ENCODE results near the gene PPP2R5E. TPM values are rescaled to one million over a fixed set of nuclear protein-coding genes. Genes with fewer than 3 reads are reported as not detected.
A peak's percentile ranks its signal among the peaks of the same experiment; 100 is the strongest.

PPP2R5E gene
- total and polyA plus RNA-seq, 7 experiments from 2014 or later: 29.2 to 47.8 (median 37.5) TPM

- ChIA-PET POLR2A (no interaction called here), CTCF (no interaction called here)
- Histone ChIP-seq H3K27ac (ENCODE audit: low read depth, low read length) (no peak overlapping the region), H3K4me3 (ENCODE audit: low read length) (no peak overlapping the region), H3K4me1 (ENCODE audit: control insufficient read depth in 2 of 2, insufficient read depth in 2 of 2, low read length in 2 of 2) (peaks cover 11 to 20% of the 10 kb centered on the region in 2 donors), H3K36me3 (ENCODE audit: control insufficient read depth in 2 of 3, insufficient read depth in 3 of 3, low read length in 3 of 3) (peaks cover 0 to 5% (median 0%) of the 10 kb centered on the region in 3 experiments), H3K27me3 (ENCODE audit: control insufficient read depth in 2 of 2, insufficient read depth in 2 of 2, low read length in 2 of 2) (no peaks in the 10 kb centered on the region), H3K9me3 (ENCODE audit: control insufficient read depth in 2 of 3, low read length in 3 of 3) (no peaks in the 10 kb centered on the region)
- Mint-ChIP-seq H3K27ac (no peak overlapping the region), H3K4me3 (no peak overlapping the region), H3K9me3 (peaks cover 0 to 1% (median 0%) of the 10 kb centered on the region in 11 donors), H3K27me3 (peaks cover 0 to 2% (median 0%) of the 10 kb centered on the region in 5 donors), H3K36me3 (peaks cover 0 to 8% (median 4%) of the 10 kb centered on the region in 5 donors), H3K4me1 (peaks cover 19 to 31% (median 29%) of the 10 kb centered on the region in 7 donors)
- ATAC-seq (no peak), DNase-seq (no peak)
- intact Hi-C loops (cut with micrococcal nuclease): loop anchor here in 1 of 2 donors (2.0 kb wide), 1 partner anchor 75 kb away; no protein-coding TSS in a partner anchor
Measured at GRCh38 chr14:63545431-63545830, 2.3 kb upstream of the PPP2R5E start.

- H3K4me1 ChIP-seq (ENCODE audit: control insufficient read depth in 2 of 2, insufficient read depth in 2 of 2, low read length in 2 of 2): peaks cover 11 to 20% of the 10 kb centered on the region in 2 donors
- H3K36me3 ChIP-seq (ENCODE audit: control insufficient read depth in 2 of 3, insufficient read depth in 3 of 3, low read length in 3 of 3): peaks cover 0 to 5% (median 0%) of the 10 kb centered on the region in 3 experiments
- DNase-seq (no peak), ATAC-seq (no peak)
- Mint-ChIP-seq H3K9me3 (peaks cover 0 to 1% (median 0%) of the 10 kb centered on the region in 11 donors), H3K36me3 (peaks cover 0 to 8% (median 4%) of the 10 kb centered on the region in 5 donors), H3K27me3 (peaks cover 0 to 2% (median 0%) of the 10 kb centered on the region in 5 donors), H3K4me1 (peaks cover 19 to 32% (median 29%) of the 10 kb centered on the region in 7 donors), H3K4me3 (peak overlapping the region; percentile 87 to 100 (median 97)), H3K27ac (peak overlapping the region in 4 of 9 donors; percentile 60 to 93 (median 88))
- H3K27me3 ChIP-seq (ENCODE audit: control insufficient read depth in 2 of 2, insufficient read depth in 2 of 2, low read length in 2 of 2): no peaks in the 10 kb centered on the region
- CTCF ChIA-PET: interaction anchor here (1.5 kb wide), 1 partner anchor 156 kb away, joined by 3 read pairs; no protein-coding TSS in a partner anchor
- no peak overlapping the region for H3K4me3 ChIP-seq (ENCODE audit: low read length)
- POLR2A ChIA-PET: interaction anchor here (1.1 to 2.1 kb wide), 3 partner anchors 11 to 182 kb away, joined by 3 to 14 read pairs (median 6); partner anchors contain the start of gene WDR89
- intact Hi-C loops (cut with micrococcal nuclease): loop anchor here in 1 of 2 donors (2.0 kb wide), 1 partner anchor 74 kb away; no protein-coding TSS in a partner anchor
- H3K9me3 ChIP-seq (ENCODE audit: control insufficient read depth in 2 of 3, low read length in 3 of 3): no peaks in the 10 kb centered on the region
- H3K27ac ChIP-seq (ENCODE audit: low read depth, low read length): no peak overlapping the region
Measured at GRCh38 chr14:63544591-63545299, 1.6 kb upstream of the PPP2R5E start.

GRCh38 chr14:63543826-63544406, 739 bp upstream of the PPP2R5E start:
- H3K4me1 Mint-ChIP-seq: peaks cover 23 to 40% (median 36%) of the 10 kb centered on the region in 7 donors
- Histone ChIP-seq H3K4me1 (ENCODE audit: control insufficient read depth in 2 of 2, insufficient read depth in 2 of 2, low read length in 2 of 2) (peaks cover 11 to 20% of the 10 kb centered on the region in 2 donors), H3K27me3 (ENCODE audit: control insufficient read depth in 2 of 2, insufficient read depth in 2 of 2, low read length in 2 of 2) (no peaks in the 10 kb centered on the region), H3K9me3 (ENCODE audit: control insufficient read depth in 2 of 3, low read length in 3 of 3) (no peaks in the 10 kb centered on the region), H3K36me3 (ENCODE audit: control insufficient read depth in 2 of 3, insufficient read depth in 3 of 3, low read length in 3 of 3) (peaks cover 0 to 10% (median 6%) of the 10 kb centered on the region in 3 experiments), H3K4me3 (ENCODE audit: low read length) (peak overlapping the region; percentile 89), H3K27ac (ENCODE audit: low read depth, low read length) (peak overlapping the region; percentile 93)
- peaks cover 8 to 15% (median 12%) of the 10 kb centered on the region in 5 donors for H3K36me3 Mint-ChIP-seq
- DNase-seq (no peak), ATAC-seq (no peak)
- H3K4me3 Mint-ChIP-seq: peak overlapping the region; percentile 87 to 100 (median 97)
- peak overlapping the region; percentile 88 to 98 (median 93) for H3K27ac Mint-ChIP-seq
- intact Hi-C loops (cut with micrococcal nuclease): loop anchor here (1.0 to 2.0 kb wide), 14 partner anchors 65 to 1558 kb away; partner anchors contain the start of genes MTHFD1 (in 2 of the 2), MAX (in 1 of the 2) and SGPP1 (in 1 of the 2)
- ChIA-PET CTCF (interaction anchor here (0.5 to 1.5 kb wide), 2 partner anchors 155 to 217 kb away, joined by 3 to 4 read pairs; no protein-coding TSS in a partner anchor), POLR2A (interaction anchor here (0.8 to 2.1 kb wide), 14 partner anchors 9 to 961 kb away, joined by 3 to 14 read pairs (median 4); partner anchors contain the start of genes WDR89, ZBTB1 and ZBTB25)
- H3K27me3 Mint-ChIP-seq: peaks cover 0 to 2% (median 0%) of the 10 kb centered on the region in 5 donors
- H3K9me3 Mint-ChIP-seq: peaks cover 0 to 1% (median 0%) of the 10 kb centered on the region in 11 donors

GRCh38 chr14:63542231-63542999, 762 bp downstream of the PPP2R5E start:
- Mint-ChIP-seq H3K9me3 (no peaks in the 10 kb centered on the region), H3K27ac (peak overlapping the region; percentile 28 to 95 (median 88)), H3K36me3 (peaks cover 10 to 18% (median 17%) of the 10 kb centered on the region in 5 donors), H3K4me3 (peak overlapping the region; percentile 87 to 100 (median 97)), H3K27me3 (no peaks in the 10 kb centered on the region), H3K4me1 (peaks cover 25 to 45% (median 41%) of the 10 kb centered on the region in 7 donors)
- no peak for ATAC-seq
- H3K27me3 ChIP-seq (ENCODE audit: control insufficient read depth in 2 of 2, insufficient read depth in 2 of 2, low read length in 2 of 2): no peaks in the 10 kb centered on the region
- intact Hi-C loops (cut with micrococcal nuclease): loop anchor here in 1 of 2 donors (2.0 kb wide), 5 partner anchors 64 to 796 kb away; no protein-coding TSS in a partner anchor
- DNase-seq: peak in 3 of 9 donors; percentile 13 to 57 (median 18)
- H3K36me3 ChIP-seq (ENCODE audit: control insufficient read depth in 2 of 3, insufficient read depth in 3 of 3, low read length in 3 of 3): peaks cover 3 to 16% (median 10%) of the 10 kb centered on the region in 3 experiments
- peak overlapping the region; percentile 89 for H3K4me3 ChIP-seq (ENCODE audit: low read length)
- peaks cover 11 to 20% of the 10 kb centered on the region in 2 donors for H3K4me1 ChIP-seq (ENCODE audit: control insufficient read depth in 2 of 2, insufficient read depth in 2 of 2, low read length in 2 of 2)
- H3K27ac ChIP-seq (ENCODE audit: low read depth, low read length): peak overlapping the region; percentile 93
- ChIA-PET POLR2A (interaction anchor here (0.6 to 2.1 kb wide), 12 partner anchors 7 to 962 kb away, joined by 3 to 14 read pairs (median 4); partner anchors contain the start of genes MTHFD1, WDR89 and ZBTB1), CTCF (no interaction called here)
- H3K9me3 ChIP-seq (ENCODE audit: control insufficient read depth in 2 of 3, low read length in 3 of 3): no peaks in the 10 kb centered on the region

- peaks cover 6 to 47% (median 42%) of the 10 kb centered on the region in 5 donors for H3K36me3 Mint-ChIP-seq
- H3K4me3 Mint-ChIP-seq: peak overlapping the region in 1 of 10 donors; percentile 52
- no peak overlapping the region for H3K27ac Mint-ChIP-seq
- Histone ChIP-seq H3K27me3 (ENCODE audit: control insufficient read depth in 2 of 2, insufficient read depth in 2 of 2, low read length in 2 of 2) (no peaks in the 10 kb centered on the region), H3K4me3 (ENCODE audit: low read length) (no peak overlapping the region), H3K4me1 (ENCODE audit: control insufficient read depth in 2 of 2, insufficient read depth in 2 of 2, low read length in 2 of 2) (peaks cover 0 to 2% of the 10 kb centered on the region in 2 donors), H3K36me3 (ENCODE audit: control insufficient read depth in 2 of 3, insufficient read depth in 3 of 3, low read length in 3 of 3) (peaks cover 5 to 22% (median 10%) of the 10 kb centered on the region in 3 experiments), H3K9me3 (ENCODE audit: control insufficient read depth in 2 of 3, low read length in 3 of 3) (no peaks in the 10 kb centered on the region), H3K27ac (ENCODE audit: low read depth, low read length) (no peak overlapping the region)
- no peaks in the 10 kb centered on the region for H3K9me3 Mint-ChIP-seq
- DNase-seq (no peak), ATAC-seq (no peak)
- H3K4me1 Mint-ChIP-seq: peaks cover 21 to 50% (median 37%) of the 10 kb centered on the region in 7 donors
- ChIA-PET POLR2A (no interaction called here), CTCF (no interaction called here)
- intact Hi-C loops (cut with micrococcal nuclease): no loop called here
- H3K27me3 Mint-ChIP-seq: no peaks in the 10 kb centered on the region
Measured at GRCh38 chr14:63535918-63536317, 7.3 kb downstream of the PPP2R5E start.
